RWPE2 (cell line): ENCODE measurements around the gene CRISP1.

Experiments used
- ATAC-seq: fragments of 200-7000 bp; cut with Tn5 transposase; 3 replicates; pipeline ENCODE4 v1.9.1; 2021; ENCODE audit warnings: low read depth
- DNase-seq: peaks from one replicate; pipeline ENCODE4 v3.0.0-alpha.2; 2020; ENCODE audit warnings: low spot score
- H3K27ac ChIP-seq: fragments of 450-650 bp; 2 replicates; pipeline ENCODE4 v1.5.1; 2017; ENCODE audit warnings: mild to moderate bottlenecking; ENCODE audit not compliant: poor library complexity, severe bottlenecking
- H3K27me3 ChIP-seq: fragments of 250-450 bp; sonication (Bioruptor Pico); 2 replicates; pipeline ENCODE4 v1.5.1; 2021; ENCODE audit warnings: mild to moderate bottlenecking, moderate library complexity; ENCODE audit not compliant: insufficient read depth, poor library complexity, severe bottlenecking
- H3K36me3 ChIP-seq: fragments of 250-450 bp; sonication (Bioruptor Pico); 2 replicates; pipeline ENCODE4 v1.5.1; 2020; ENCODE audit warnings: low read depth, mild to moderate bottlenecking, moderate library complexity
- H3K4me1 ChIP-seq: fragments of 250-450 bp; sonication (Bioruptor Pico); 2 replicates; pipeline ENCODE4 v1.5.1; 2021; ENCODE audit warnings: mild to moderate bottlenecking, moderate library complexity; ENCODE audit not compliant: insufficient read depth, poor library complexity, severe bottlenecking
- H3K4me3 ChIP-seq: fragments of 250-450 bp; sonication (Bioruptor Pico); 2 replicates; pipeline ENCODE4 v1.5.1; 2021; ENCODE audit warnings: mild to moderate bottlenecking, moderate library complexity; ENCODE audit not compliant: severe bottlenecking
- H3K9me3 ChIP-seq: fragments of 250-450 bp; sonication (Bioruptor Pico); 2 replicates; pipeline ENCODE4 v1.5.1; 2021; ENCODE audit warnings: mild to moderate bottlenecking, moderate library complexity; ENCODE audit not compliant: severe bottlenecking
- CTCF ChIP-seq: fragments of 450-650 bp; IDR thresholded peaks from one replicate; pipeline ENCODE4 v1.5.1; 2017; ENCODE audit warnings: mild to moderate bottlenecking, moderate library complexity; ENCODE audit not compliant: poor library complexity, severe bottlenecking

The CRISP1 gene

GRCh38 chr6:49866485-49866943, at the start of gene CRISP1:
Gene CRISP1, minus strand, starts transcription at chr6:49866535. Its CDS starts 9,135 bp downstream, at chr6:49857400.
- no peak within 1 kb of the TSS for H3K27ac ChIP-seq
- no peak for TF ChIP-seq CTCF
- DNase-seq, result no peak
- no peak within 1 kb of the TSS for H3K4me3 ChIP-seq
- no peak for ATAC-seq
- H3K4me1 ChIP-seq, result no peaks in the 10 kb centered on the region
- H3K27me3 ChIP-seq, result no peaks in the 10 kb centered on the region
- H3K9me3 ChIP-seq, result no peaks in the 10 kb centered on the region
- H3K36me3 ChIP-seq, result no peaks in the 10 kb centered on the region

GRCh38 chr6:49915035-49915434, 48.7 kb upstream of the CRISP1 start:
- H3K27ac ChIP-seq, result no peak overlapping the region
- TF ChIP-seq CTCF, result no peak
- H3K9me3 ChIP-seq, result no peaks in the 10 kb centered on the region
- H3K4me3 ChIP-seq, result no peak overlapping the region
- H3K36me3 ChIP-seq, result no peaks in the 10 kb centered on the region
- no peaks in the 10 kb centered on the region for H3K27me3 ChIP-seq
- DNase-seq (no peak), ATAC-seq (no peak)
- no peaks in the 10 kb centered on the region for H3K4me1 ChIP-seq

- H3K4me1 ChIP-seq, result no peaks in the 10 kb centered on the region
- no peaks in the 10 kb centered on the region for H3K36me3 ChIP-seq
- no peak for DNase-seq
- H3K4me3 ChIP-seq, result no peak overlapping the region
- H3K27me3 ChIP-seq, result no peaks in the 10 kb centered on the region
- H3K9me3 ChIP-seq, result no peaks in the 10 kb centered on the region
- no peak overlapping the region for H3K27ac ChIP-seq
- no peak for TF ChIP-seq CTCF
- no peak for ATAC-seq
Observed at GRCh38 chr6:49913636-49914375, 47.5 kb upstream of the CRISP1 start.

- Histone ChIP-seq H3K27me3 (no peaks in the 10 kb centered on the region), H3K27ac (no peak overlapping the region), H3K36me3 (no peaks in the 10 kb centered on the region), H3K9me3 (no peaks in the 10 kb centered on the region), H3K4me1 (no peaks in the 10 kb centered on the region), H3K4me3 (no peak overlapping the region)
- DNase-seq, result no peak
- no peak for TF ChIP-seq CTCF
- ATAC-seq, result no peak
Observed at GRCh38 chr6:49912196-49912595, 45.9 kb upstream of the CRISP1 start.

- no peak for TF ChIP-seq CTCF
- no peak overlapping the region for H3K27ac ChIP-seq
- H3K36me3 ChIP-seq, result no peaks in the 10 kb centered on the region
- H3K9me3 ChIP-seq, result no peaks in the 10 kb centered on the region
- ATAC-seq (no peak), DNase-seq (no peak)
- no peak overlapping the region for H3K4me3 ChIP-seq
- H3K4me1 ChIP-seq, result no peaks in the 10 kb centered on the region
- H3K27me3 ChIP-seq, result no peaks in the 10 kb centered on the region
Observed at GRCh38 chr6:49911252-49911651, 44.9 kb upstream of the CRISP1 start.
